Left cardiac atrium (tissue), 4 donors: ENCODE data around the gene G0S2. TPM values are rescaled to one million over a fixed set of nuclear protein-coding genes. Genes with fewer than 3 reads are reported as not detected.

Experiments used
- ATAC-seq, 2 donors: fragments of 200-7000 bp; cut with Tn5 transposase; one replicate each; pipeline ENCODE4 v1.9.1; 2020; ENCODE audit warnings: mild to moderate bottlenecking in 2 of 2, moderate library complexity in 2 of 2
- DNase-seq: peaks from one replicate; pipeline ENCODE4 v3.0.0-alpha.2; 2020
- intact Hi-C, 2 donors: fragments of 100-400 bp; cut with DNase I; formaldehyde crosslinking; loops; one replicate each; pipeline versions ENCODE4 v1.14.1 to v1.15.1; 2022 to 2023
- total RNA-seq, 2 donors: library from RNA; stranded (reverse); fragmentation: NEBNext Ultra II Directional; extraction: Animal tissue kit (Norgen Biotek cat#: 25700); gene quantifications; one replicate each; pipeline ENCODE4 v1.2.1, GENCODE V29; 2021
- donor health status: DM: no; HTN: yes; CAD: no.
- donor health status: DM: no; HTN: yes; CAD: no; lungs with severe emphysema.
- donor health status: DM: yes; HTN: yes; CAD: no.
- donor health status: Dilated cardiomyopathy.

The G0S2 gene
- total RNA-seq, 2 donors from 2014 or later, result 220 to 440 TPM

- intact Hi-C loops, result no loop called here
- ATAC-seq (peak; percentile 5 to 14), DNase-seq (peak; percentile 53)
Observed at GRCh38 chr1:209645574-209646452, 29.4 kb upstream of the G0S2 start.

GRCh38 chr1:209646558-209646957 lies 28.7 kb upstream of the G0S2 start:
- ATAC-seq, result no peak
- DNase-seq, result no peak
- intact Hi-C loops, result no loop called here

- DNase-seq, result no peak
- intact Hi-C loops, result no loop called here
- no peak for ATAC-seq
Observed at GRCh38 chr1:209647156-209647555, 28.1 kb upstream of the G0S2 start.

- intact Hi-C loops, result no loop called here
- DNase-seq (no peak), ATAC-seq (peak in 1 of 2 donors; percentile 21)
Observed at GRCh38 chr1:209648346-209648745, 26.9 kb upstream of the G0S2 start.

- DNase-seq (peak; percentile 51), ATAC-seq (peak; percentile 35 to 72)
- intact Hi-C loops, result no loop called here
Observed at GRCh38 chr1:209648931-209649776, 26.1 kb upstream of the G0S2 start.

- DNase-seq (no peak), ATAC-seq (no peak)
- intact Hi-C loops, result no loop called here
Observed at GRCh38 chr1:209650454-209650853, 24.8 kb upstream of the G0S2 start.

- ATAC-seq (peak; percentile 33 to 79), DNase-seq (peak; percentile 84)
- intact Hi-C loops, result no loop called here
Observed at GRCh38 chr1:209651138-209651587, 24.0 kb upstream of the G0S2 start.

GRCh38 chr1:209652121-209652735 lies 23.0 kb upstream of the G0S2 start, which contains the start of gene LAMB3:
LAMB3 (minus strand) TSS chr1:209652425; CDS start chr1:209650944, 1,481 bp downstream.
- DNase-seq, result no peak
- intact Hi-C loops, result no loop called here
- no peak for ATAC-seq

GRCh38 chr1:209652873-209653401 lies 22.3 kb upstream of the G0S2 start:
- peak; percentile 25 to 35 for ATAC-seq
- peak; percentile 83 for DNase-seq
- intact Hi-C loops, result no loop called here

- ATAC-seq (no peak), DNase-seq (no peak)
- intact Hi-C loops, result no loop called here
Observed at GRCh38 chr1:209653915-209654351, 21.3 kb upstream of the G0S2 start.

GRCh38 chr1:209655411-209656231 lies 19.6 kb upstream of the G0S2 start:
- intact Hi-C loops, result no loop called here
- ATAC-seq (no peak), DNase-seq (no peak)

- ATAC-seq (peak in 1 of 2 donors; percentile 22), DNase-seq (no peak)
- intact Hi-C loops, result no loop called here
Observed at GRCh38 chr1:209657140-209657879, 17.9 kb upstream of the G0S2 start.

GRCh38 chr1:209657918-209658317 lies 17.3 kb upstream of the G0S2 start:
- DNase-seq (no peak), ATAC-seq (no peak)
- intact Hi-C loops, result no loop called here

GRCh38 chr1:209659909-209660308 lies 15.3 kb upstream of the G0S2 start:
- DNase-seq (no peak), ATAC-seq (peak in 1 of 2 donors; percentile 12)
- intact Hi-C loops, result no loop called here

GRCh38 chr1:209661071-209661470 lies 14.1 kb upstream of the G0S2 start:
- ATAC-seq, result no peak
- no peak for DNase-seq
- intact Hi-C loops, result no loop called here

- ATAC-seq (no peak), DNase-seq (no peak)
- intact Hi-C loops, result no loop called here
Observed at GRCh38 chr1:209662879-209663327, 12.3 kb upstream of the G0S2 start.

- ATAC-seq (no peak), DNase-seq (no peak)
- intact Hi-C loops, result no loop called here
Observed at GRCh38 chr1:209667103-209667502, 8.1 kb upstream of the G0S2 start.

GRCh38 chr1:209667708-209668107 lies 7.5 kb upstream of the G0S2 start:
- DNase-seq (no peak), ATAC-seq (no peak)
- intact Hi-C loops, result no loop called here
